Uterus (tissue), 4 donors: ENCODE data around the gene C2orf80. TPM values are rescaled to one million over a fixed set of nuclear protein-coding genes. Genes with fewer than 3 reads are reported as not detected.
"Not testable (repeated sequence)": the region's sequence is repeated elsewhere in the genome, so short reads cannot be mapped to it uniquely, and the experiment has no call there.

Experiments used
- DNase-seq, 2 donors: peaks; one replicate each; pipeline ENCODE4 v3.0.0-alpha.2; 2019 to 2020
- H3K27ac ChIP-seq, 2 donors: fragments of 200-600 bp; sonication (generic); 1 replicate in 1 of 2; 2 replicates in 1 of 2; pipeline ENCODE4 v1.5.1; 2016 to 2018
- H3K27me3 ChIP-seq, 2 donors: fragments of 200-600 bp; sonication (generic); one replicate each; pipeline ENCODE4 v1.5.1; 2018 to 2019; ENCODE audit warnings: control low read depth in 1 of 2
- H3K36me3 ChIP-seq, 2 donors: fragments of 200-600 bp; sonication (generic); one replicate each; pipeline ENCODE4 v1.5.1; 2019; ENCODE audit warnings: control low read depth in 1 of 2
- H3K4me1 ChIP-seq, 2 donors: fragments of 200-600 bp; sonication (generic); one replicate each; pipeline ENCODE4 v1.5.1; 2018 to 2019; ENCODE audit warnings: control low read depth in 1 of 2
- H3K4me3 ChIP-seq, 2 donors: fragments of 200-600 bp; sonication (generic); 1 replicate in 1 of 2; 2 replicates in 1 of 2; pipeline ENCODE4 v1.5.1; 2018 to 2019; ENCODE audit warnings: mild to moderate bottlenecking in 1 of 2
- H3K9me3 ChIP-seq, 2 donors: fragments of 200-600 bp; sonication (generic); one replicate each; pipeline ENCODE4 v1.5.1; 2019; ENCODE audit warnings: control low read depth in 1 of 2
- CTCF ChIP-seq, 4 experiments: fragments of 200-600 bp in 2 of 4; fragments of 450-650 bp in 2 of 4; sonication (generic) in 2 of 4; IDR thresholded peaks; one replicate each; pipeline ENCODE4 v1.5.1; 2016 to 2019; ENCODE audit warnings: antibody characterized with exemption in 4 of 4, mild to moderate bottlenecking in 2 of 4, moderate library complexity in 1 of 4
- POLR2A ChIP-seq, 2 donors: fragments of 450-650 bp; IDR thresholded peaks; one replicate each; pipeline ENCODE4 v1.6.1; 2016; ENCODE audit warnings: antibody characterized with exemption in 2 of 2, mild to moderate bottlenecking in 1 of 2, moderate library complexity in 1 of 2
- intact Hi-C: fragments of 100-400 bp; cut with DNase I; formaldehyde crosslinking; loops from one replicate; pipeline ENCODE4 v1.15.1; 2023; ENCODE audit warnings: low total_unique reads
- total RNA-seq, 4 donors: library from RNA; depleted of rRNA in 3 of 4; stranded (reverse); fragments of >200 nt in 3 of 4; gene quantifications; one replicate each; pipeline versions ENCODE4 v1.1.0 to v1.2.4, GENCODE V29; 2014 to 2023
- donor health status: DM: yes; HTN: yes; CAD: no.

C2orf80 gene
- total RNA-seq, 4 donors from 2014 or later: not detected

- TF ChIP-seq POLR2A (IDR thresholded peaks at IDR 0.05) (no peak), CTCF (IDR thresholded peaks at IDR 0.05) (no peak)
- Histone ChIP-seq H3K4me1 (no peaks in the 10 kb centered on the region), H3K36me3 (no peaks in the 10 kb centered on the region), H3K27ac (no peak overlapping the region), H3K9me3 (no peaks in the 10 kb centered on the region), H3K4me3 (no peak overlapping the region), H3K27me3 (peaks cover 0 to 3% of the 10 kb centered on the region in 2 donors)
- intact Hi-C loops: no loop called here
- DNase-seq: no peak
Measured at GRCh38 chr2:208128136-208128535, 61.7 kb downstream of the C2orf80 start.

- intact Hi-C loops: no loop called here
- no peak for DNase-seq
- no peaks in the 10 kb centered on the region for H3K36me3 ChIP-seq
- H3K27ac ChIP-seq: no peak overlapping the region
- H3K4me3 ChIP-seq: no peak overlapping the region
- H3K9me3 ChIP-seq: no peaks in the 10 kb centered on the region
- peaks cover 0 to 3% of the 10 kb centered on the region in 2 donors for H3K27me3 ChIP-seq
- no peaks in the 10 kb centered on the region for H3K4me1 ChIP-seq
- TF ChIP-seq CTCF (IDR thresholded peaks at IDR 0.05) (no peak), POLR2A (IDR thresholded peaks at IDR 0.05) (no peak)
Measured at GRCh38 chr2:208127090-208127489, 62.7 kb downstream of the C2orf80 start.

- intact Hi-C loops: no loop called here
- H3K4me1 ChIP-seq: no peaks in the 10 kb centered on the region
- peaks cover 0 to 3% of the 10 kb centered on the region in 2 donors for H3K27me3 ChIP-seq
- no peaks in the 10 kb centered on the region for H3K9me3 ChIP-seq
- H3K4me3 ChIP-seq: no peak overlapping the region
- TF ChIP-seq CTCF (IDR thresholded peaks at IDR 0.05) (no peak), POLR2A (IDR thresholded peaks at IDR 0.05) (no peak)
- H3K27ac ChIP-seq: no peak overlapping the region
- DNase-seq: no peak
- no peaks in the 10 kb centered on the region for H3K36me3 ChIP-seq
Measured at GRCh38 chr2:208125251-208125650, 64.6 kb downstream of the C2orf80 start.

- H3K27ac ChIP-seq, intact Hi-C loops, DNase-seq, H3K27me3 ChIP-seq, H3K36me3 ChIP-seq, H3K4me1 ChIP-seq, H3K9me3 ChIP-seq: not testable (repeated sequence)
- H3K4me3 ChIP-seq: peak within 1 kb of the TSS in 1 of 2 donors; percentile 20
Measured at GRCh38 chr2:208124013-208124715, 65.7 kb downstream of the C2orf80 start, which contains the start of gene CRYGD. TSS of gene CRYGD (minus strand) at chr2:208124524. CDS start at chr2:208124473, 51 bp downstream.

GRCh38 chr2:208122248-208122647, 67.6 kb downstream of the C2orf80 start:
- H3K27ac ChIP-seq: no peak overlapping the region
- H3K9me3 ChIP-seq: no peaks in the 10 kb centered on the region
- TF ChIP-seq POLR2A (IDR thresholded peaks at IDR 0.05): no peak
- TF ChIP-seq CTCF (IDR thresholded peaks at IDR 0.05): no peak

More at GRCh38 chr2:208122248-208122647, 67.6 kb downstream of the C2orf80 start:
- H3K4me3 ChIP-seq: no peak overlapping the region
- DNase-seq: no peak
- no peaks in the 10 kb centered on the region for H3K36me3 ChIP-seq
- intact Hi-C loops: no loop called here
- H3K27me3 ChIP-seq: peaks cover 0 to 3% of the 10 kb centered on the region in 2 donors
- H3K4me1 ChIP-seq: no peaks in the 10 kb centered on the region
